Measurements from ENCODE around the gene PTPRG.

DNA sequence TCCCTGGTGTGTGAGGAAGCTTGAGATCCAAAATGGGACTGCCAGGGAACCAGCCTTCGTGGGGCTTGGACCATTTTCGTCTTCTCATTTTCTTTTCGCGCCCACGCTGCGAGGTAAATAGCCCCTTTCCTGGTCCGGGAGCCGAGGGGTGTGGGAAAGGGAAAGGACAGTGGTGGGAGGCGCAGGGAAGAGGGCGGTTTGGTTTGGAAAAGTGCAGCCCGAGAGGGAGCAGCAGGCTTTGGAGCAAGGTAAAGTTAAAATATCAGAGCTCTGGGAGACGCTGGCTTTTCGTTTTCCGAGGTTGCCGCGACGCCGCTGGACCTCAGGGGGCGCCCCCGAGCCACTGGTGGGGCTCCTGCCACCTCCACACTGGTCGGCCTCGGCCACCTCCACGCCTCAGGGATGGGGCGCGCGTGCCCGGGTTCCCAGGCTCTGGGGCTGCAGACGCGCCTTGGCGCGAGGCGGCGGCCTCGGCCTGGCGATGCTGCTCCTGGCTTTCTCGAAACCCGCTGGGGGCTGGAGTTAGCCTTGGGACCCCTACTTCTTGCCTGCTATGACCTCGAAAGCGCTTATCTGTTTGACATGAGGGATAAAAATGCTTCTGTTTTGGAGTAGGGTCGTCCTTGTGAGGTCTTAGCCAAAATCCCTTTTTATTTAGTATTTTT, 3.2 kb downstream of the PTPRG start:
- TF ChIP-seq POLR2A (IDR thresholded peaks at IDR 0.05): peak; percentile 2 to 47
- TF ChIP-seq, protein P1, sequence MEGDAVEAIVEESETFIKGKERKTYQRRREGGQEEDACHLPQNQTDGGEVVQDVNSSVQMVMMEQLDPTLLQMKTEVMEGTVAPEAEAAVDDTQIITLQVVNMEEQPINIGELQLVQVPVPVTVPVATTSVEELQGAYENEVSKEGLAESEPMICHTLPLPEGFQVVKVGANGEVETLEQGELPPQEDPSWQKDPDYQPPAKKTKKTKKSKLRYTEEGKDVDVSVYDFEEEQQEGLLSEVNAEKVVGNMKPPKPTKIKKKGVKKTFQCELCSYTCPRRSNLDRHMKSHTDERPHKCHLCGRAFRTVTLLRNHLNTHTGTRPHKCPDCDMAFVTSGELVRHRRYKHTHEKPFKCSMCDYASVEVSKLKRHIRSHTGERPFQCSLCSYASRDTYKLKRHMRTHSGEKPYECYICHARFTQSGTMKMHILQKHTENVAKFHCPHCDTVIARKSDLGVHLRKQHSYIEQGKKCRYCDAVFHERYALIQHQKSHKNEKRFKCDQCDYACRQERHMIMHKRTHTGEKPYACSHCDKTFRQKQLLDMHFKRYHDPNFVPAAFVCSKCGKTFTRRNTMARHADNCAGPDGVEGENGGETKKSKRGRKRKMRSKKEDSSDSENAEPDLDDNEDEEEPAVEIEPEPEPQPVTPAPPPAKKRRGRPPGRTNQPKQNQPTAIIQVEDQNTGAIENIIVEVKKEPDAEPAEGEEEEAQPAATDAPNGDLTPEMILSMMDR (IDR thresholded peaks at IDR 0.05): peak; percentile 52 to 97 (median 90)
